ENCODE results near the gene AR. TPM values are rescaled to one million over a fixed set of nuclear protein-coding genes. Genes with fewer than 3 reads are reported as not detected.

The AR gene
- total and polyA plus RNA-seq, 2 donors (not counting 3 experiments of a cell fraction or from before 2014, with no cell fraction given), result 9.3 to 16.0 TPM

DNA sequence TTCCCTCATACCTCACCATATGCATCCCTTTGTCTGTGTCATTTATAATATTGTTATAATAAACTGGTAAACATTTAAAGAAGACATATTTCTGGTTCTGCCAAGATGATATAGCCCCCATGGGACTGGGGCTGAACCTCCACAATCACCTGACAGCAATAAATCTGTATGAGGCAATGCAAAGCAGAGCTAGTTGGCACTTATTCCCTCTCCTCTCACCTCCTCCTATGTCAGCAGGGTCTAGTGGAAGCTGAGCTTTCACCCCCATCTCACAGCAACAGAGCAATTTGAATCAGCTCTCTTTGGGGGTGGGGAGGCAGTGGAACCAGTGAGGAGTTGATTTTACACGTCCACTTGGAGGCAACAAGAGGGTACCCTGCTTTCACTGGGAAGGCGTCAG, 206.9 kb downstream of the AR start:
- Histone ChIP-seq H3K4me1 (ENCODE audit: control insufficient read depth, extremely low read depth, insufficient read depth, low read length) (peaks cover 4% of the 10 kb centered on the region), H3K9me1 (replicated peaks; ENCODE audit: control insufficient read depth, extremely low read depth, insufficient read depth, low read length) (no peaks in the 10 kb centered on the region), H3K4me2 (ENCODE audit: insufficient read depth, low read length) (no peak overlapping the region), H3K4me3 (replicated peaks in 1 of 3; ENCODE audit: insufficient read depth in 1 of 3, low read depth in 1 of 3, low read length in 3 of 3) (no peak overlapping the region), H3K27ac (ENCODE audit: insufficient read depth, low read depth, low read length) (no peak overlapping the region), H3K9ac (replicated peaks; ENCODE audit: extremely low read depth, insufficient read depth, low read length) (no peak overlapping the region), H3K79me2 (ENCODE audit: control insufficient read depth, insufficient read depth, low read length) (no peaks in the 10 kb centered on the region), H4K20me1 (replicated peaks; ENCODE audit: control insufficient read depth, extremely low read depth, insufficient read depth, low read length) (no peaks in the 10 kb centered on the region), H3K27me3 (ENCODE audit: control insufficient read depth in 2 of 2, insufficient read depth in 2 of 2, low read length in 2 of 2) (no peaks in the 10 kb centered on the region), H3K36me3 (ENCODE audit: control insufficient read depth in 2 of 2, extremely low read depth in 1 of 2, insufficient read depth in 2 of 2, low read length in 2 of 2) (no peaks in the 10 kb centered on the region), H3K9me3 (replicated peaks; ENCODE audit: control insufficient read depth, insufficient read depth, low read length) (no peaks in the 10 kb centered on the region), H2AFZ (ENCODE audit: low read depth, low read length) (no peak overlapping the region)
- POLR2A ChIA-PET, result no interaction called here
- DNase-seq (ENCODE audit: low read depth, low spot score), result no peak
- no TSS peak for BruUV-seq (replicated peaks)
- TF ChIP-seq EZH2 (IDR thresholded peaks at IDR 0.05; ENCODE audit: borderline replicate concordance, low read depth, low read length, severe bottlenecking), result no peak
- no peak for TF ChIP-seq FOS (IDR thresholded peaks at IDR 0.05; ENCODE audit: borderline replicate concordance, insufficient read depth, low read length)
- TF ChIP-seq, protein P1, sequence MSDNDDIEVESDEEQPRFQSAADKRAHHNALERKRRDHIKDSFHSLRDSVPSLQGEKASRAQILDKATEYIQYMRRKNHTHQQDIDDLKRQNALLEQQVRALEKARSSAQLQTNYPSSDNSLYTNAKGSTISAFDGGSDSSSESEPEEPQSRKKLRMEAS (IDR thresholded peaks at IDR 0.05; ENCODE audit: insufficient read depth, insufficient read length), result no peak
- TF ChIP-seq MYC (IDR thresholded peaks at IDR 0.05; ENCODE audit: low read depth, low read length), result no peak
- FAIRE-seq, result no peak
- intact Hi-C loops (cut with micrococcal nuclease) (no loop called here), dilution Hi-C loops (cut with MboI; ENCODE audit: extremely low pct_ligation_motif_present, low sequenced_read_pairs) (no loop called here)
- CTCF ChIA-PET, result no interaction called here

GRCh38 chrX:67759018-67759417, 215.2 kb downstream of the AR start:
- POLR2A ChIA-PET, result no interaction called here
- no TSS peak for BruUV-seq (replicated peaks)
- Histone ChIP-seq H2AFZ (ENCODE audit: low read depth, low read length) (no peak overlapping the region), H3K9me1 (replicated peaks; ENCODE audit: control insufficient read depth, extremely low read depth, insufficient read depth, low read length) (no peaks in the 10 kb centered on the region), H3K27ac (ENCODE audit: insufficient read depth, low read depth, low read length) (no peak overlapping the region), H3K4me1 (ENCODE audit: control insufficient read depth, extremely low read depth, insufficient read depth, low read length) (no peaks in the 10 kb centered on the region), H3K36me3 (ENCODE audit: control insufficient read depth in 2 of 2, extremely low read depth in 1 of 2, insufficient read depth in 2 of 2, low read length in 2 of 2) (no peaks in the 10 kb centered on the region), H3K9ac (replicated peaks; ENCODE audit: extremely low read depth, insufficient read depth, low read length) (no peak overlapping the region), H3K27me3 (ENCODE audit: control insufficient read depth in 2 of 2, insufficient read depth in 2 of 2, low read length in 2 of 2) (no peaks in the 10 kb centered on the region), H4K20me1 (replicated peaks; ENCODE audit: control insufficient read depth, extremely low read depth, insufficient read depth, low read length) (no peaks in the 10 kb centered on the region), H3K4me3 (replicated peaks in 1 of 3; ENCODE audit: insufficient read depth in 1 of 3, low read depth in 1 of 3, low read length in 3 of 3) (no peak overlapping the region), H3K4me2 (ENCODE audit: insufficient read depth, low read length) (no peak overlapping the region), H3K9me3 (replicated peaks; ENCODE audit: control insufficient read depth, insufficient read depth, low read length) (no peaks in the 10 kb centered on the region), H3K79me2 (ENCODE audit: control insufficient read depth, insufficient read depth, low read length) (no peaks in the 10 kb centered on the region)
- no peak for TF ChIP-seq POLR2A (IDR thresholded peaks at IDR 0.05; ENCODE audit: low read depth, low read length)
- FAIRE-seq, result no peak
- dilution Hi-C loops (cut with MboI; ENCODE audit: extremely low pct_ligation_motif_present, low sequenced_read_pairs), result no loop called here
- no peak for DNase-seq (ENCODE audit: low read depth, low spot score)
- CTCF ChIA-PET, result no interaction called here
- intact Hi-C loops (cut with micrococcal nuclease), result no loop called here
